Chondrocyte (in vitro differentiated cells): ENCODE data around the gene ABLIM1. TPM values are rescaled to one million over a fixed set of nuclear protein-coding genes. Genes with fewer than 3 reads are reported as not detected.

ENCODE experiments used
- DNase-seq: peaks from one replicate; pipeline ENCODE4 v3.0.0; 2021; ENCODE audit warnings: mixed read lengths, low spot score
- H3K27ac Mint-ChIP-seq: one replicate; pipeline ENCODE4 v1.8.0; 2021; ENCODE audit warnings: mild to moderate bottlenecking, moderate library complexity, mixed read lengths; ENCODE audit not compliant: unreplicated experiment
- H3K27me3 Mint-ChIP-seq: 2 replicates; pipeline ENCODE4 v1.8.0; 2021; ENCODE audit warnings: low read depth, mixed read lengths
- H3K36me3 Mint-ChIP-seq: 2 replicates; pipeline ENCODE4 v1.8.0; 2021; ENCODE audit warnings: low read depth, mixed read lengths
- H3K4me1 Mint-ChIP-seq: 2 replicates; pipeline ENCODE4 v1.8.0; 2021; ENCODE audit warnings: low read depth, mild to moderate bottlenecking, mixed read lengths
- H3K4me3 Mint-ChIP-seq: one replicate; pipeline ENCODE4 v1.8.0; 2021; ENCODE audit warnings: mild to moderate bottlenecking, moderate library complexity, mixed read lengths; ENCODE audit not compliant: unreplicated experiment
- H3K9me3 Mint-ChIP-seq: 2 replicates; pipeline ENCODE4 v1.8.0; 2021; ENCODE audit warnings: low read depth, mixed read lengths
- CTCF ChIP-seq: fragments of 200-600 bp; sonication (generic); IDR thresholded peaks from 2 replicates; pipeline ENCODE4 v1.5.0; 2021; ENCODE audit warnings: antibody characterized with exemption, mild to moderate bottlenecking, moderate library complexity
- total RNA-seq: library from RNA; stranded (reverse); gene quantifications from 3 replicates; pipeline ENCODE4 v1.2.1, GENCODE V29; 2021

Gene ABLIM1
- total RNA-seq, 1 donor from 2014 or later, result 15.7 TPM

GRCh38 chr10:114394531-114394930 is 263.5 kb downstream of the ABLIM1 start:
- TF ChIP-seq CTCF, result no peak
- H3K27me3 Mint-ChIP-seq, result no peaks in the 10 kb centered on the region
- no peaks in the 10 kb centered on the region for H3K9me3 Mint-ChIP-seq

GRCh38 chr10:114393886-114394285 is 264.2 kb downstream of the ABLIM1 start:
- H3K27ac Mint-ChIP-seq, result no peak overlapping the region
- no peak overlapping the region for H3K4me3 Mint-ChIP-seq
- no peaks in the 10 kb centered on the region for H3K9me3 Mint-ChIP-seq

More at GRCh38 chr10:114394531-114394930, 263.5 kb downstream of the ABLIM1 start:
- H3K4me1 Mint-ChIP-seq, result peaks cover 61% of the 10 kb centered on the region
- H3K4me3 Mint-ChIP-seq, result no peak overlapping the region
- no peak for DNase-seq
- no peaks in the 10 kb centered on the region for H3K36me3 Mint-ChIP-seq
- no peak overlapping the region for H3K27ac Mint-ChIP-seq

GRCh38 chr10:114393482-114393881 is 264.6 kb downstream of the ABLIM1 start:
- no peak for DNase-seq
- Mint-ChIP-seq H3K4me1 (peaks cover 62% of the 10 kb centered on the region), H3K27me3 (no peaks in the 10 kb centered on the region)

More at GRCh38 chr10:114393886-114394285, 264.2 kb downstream of the ABLIM1 start:
- no peak for TF ChIP-seq CTCF
- H3K36me3 Mint-ChIP-seq, result no peaks in the 10 kb centered on the region
- H3K27me3 Mint-ChIP-seq, result no peaks in the 10 kb centered on the region
- H3K4me1 Mint-ChIP-seq, result peaks cover 61% of the 10 kb centered on the region
- DNase-seq, result no peak

GRCh38 chr10:114392112-114392835 is 265.8 kb downstream of the ABLIM1 start:
- Mint-ChIP-seq H3K4me3 (no peak overlapping the region), H3K36me3 (no peaks in the 10 kb centered on the region), H3K4me1 (peaks cover 58% of the 10 kb centered on the region), H3K27ac (peak overlapping the region; percentile 33), H3K9me3 (no peaks in the 10 kb centered on the region), H3K27me3 (no peaks in the 10 kb centered on the region)
- TF ChIP-seq CTCF, result no peak
- DNase-seq, result no peak

More at GRCh38 chr10:114393482-114393881, 264.6 kb downstream of the ABLIM1 start:
- no peaks in the 10 kb centered on the region for H3K36me3 Mint-ChIP-seq
- TF ChIP-seq CTCF, result no peak
- H3K27ac Mint-ChIP-seq, result peak overlapping the region; percentile 22
- no peaks in the 10 kb centered on the region for H3K9me3 Mint-ChIP-seq
- no peak overlapping the region for H3K4me3 Mint-ChIP-seq

- TF ChIP-seq CTCF, result no peak
- no peak overlapping the region for H3K4me3 Mint-ChIP-seq
- DNase-seq, result no peak
- H3K27me3 Mint-ChIP-seq, result no peaks in the 10 kb centered on the region
- H3K4me1 Mint-ChIP-seq, result peaks cover 51% of the 10 kb centered on the region
- no peaks in the 10 kb centered on the region for H3K36me3 Mint-ChIP-seq
- H3K9me3 Mint-ChIP-seq, result no peaks in the 10 kb centered on the region
- no peak overlapping the region for H3K27ac Mint-ChIP-seq
Measured at GRCh38 chr10:114391599-114391998, 266.5 kb downstream of the ABLIM1 start.
